HG02870 (cell line): Measurements from ENCODE around the gene BCL2L15.

ENCODE experiments used
- ATAC-seq: cut with Tn5 transposase; IDR thresholded peaks from one replicate; pipeline ENCODE4 v1.9.1; 2021; ENCODE audit warnings: mild to moderate bottlenecking, moderate library complexity; ENCODE audit not compliant: unreplicated experiment

The BCL2L15 gene

GRCh38 chr1:113834716-113835115 lies 52.7 kb downstream of the BCL2L15 start:
- no peak for ATAC-seq
